HCT116 (cell line): ENCODE data around the gene KRTAP6-3. TPM values are rescaled to one million over a fixed set of nuclear protein-coding genes. Genes with fewer than 3 reads are reported as not detected.

Experiments used
- ATAC-seq: fragments of 200-7000 bp; cut with Tn5 transposase; 2 replicates; pipeline ENCODE4 v1.9.1; 2020; ENCODE audit warnings: mild to moderate bottlenecking, moderate library complexity
- BruUV-seq: library from RNA; stranded (reverse); fragments of 400-500 nt; replicated peaks from 2 replicates; lab custom pipeline; 2021; lab: Mats Ljungman, UMichigan
- CTCF ChIA-PET: fragments of 300-600 bp; sonication (Branson Sonifier 250); formaldehyde crosslinking; loops from one replicate; lab custom pipeline; 2021; ENCODE audit warnings: antibody characterized with exemption; lab: Charles Lee
- POLR2A ChIA-PET: fragments of 300-600, 350-600 bp; sonication (Branson Sonifier 250); formaldehyde crosslinking; loops from one replicate; lab custom pipeline; 2021; ENCODE audit warnings: antibody characterized with exemption; lab: Charles Lee
- RAD21 ChIA-PET, 2 experiments: fragments of 300-600 bp; sonication (Branson Sonifier 250); formaldehyde crosslinking; loops; one replicate each; lab custom pipeline; 2023; ENCODE audit warnings: low total read pairs in 2 of 2; ENCODE audit not compliant: uncharacterized antibody in 2 of 2, unreplicated experiment in 2 of 2, low non-redundant PET in 1 of 2; lab: Charles Lee
- DNase-seq: peaks from one replicate; pipeline ENCODE4 v3.0.0-alpha.2; 2010; ENCODE audit warnings: low read depth, low spot score
- H2AFZ ChIP-seq: fragments of 200-600 bp; shearing (Covaris generic), sonication (generic); 2 replicates; pipeline ENCODE4 v1.6.1; 2017; ENCODE audit warnings: low read depth, mixed run types, mixed read lengths, antibody characterized with exemption, low read length; ENCODE audit not compliant: poor library complexity, severe bottlenecking
- H3K27ac ChIP-seq: 2 replicates; pipeline ENCODE4 v1.5.1; 2012; ENCODE audit warnings: low read depth, low read length
- H3K27me3 ChIP-seq: fragments of 200-600 bp; sonication (generic); 2 replicates; pipeline ENCODE4 v1.6.1; 2016; ENCODE audit warnings: mixed run types, low read length, mixed read lengths; ENCODE audit not compliant: insufficient read depth
- H3K36me3 ChIP-seq, 2 experiments: fragments of 200-500 bp in 1 of 2; fragments of 200-600 bp in 1 of 2; sonication (Bioruptor generic) in 1 of 2; sonication (generic) in 1 of 2; 2 replicates each; pipeline versions ENCODE4 v1.5.1 to v1.6.1; 2014 to 2016; ENCODE audit warnings: low read length in 2 of 2, inconsistent platforms in 1 of 2, mixed read lengths in 1 of 2, mixed run types in 1 of 2; ENCODE audit not compliant: insufficient read depth in 2 of 2, control insufficient read depth in 1 of 2
- H3K4me1 ChIP-seq, 2 experiments: fragments of 200-600 bp in 1 of 2; sonication (generic) in 1 of 2; 2 replicates each; pipeline versions ENCODE4 v1.5.1 to v1.6.1; 2012 to 2017; ENCODE audit warnings: low read length in 2 of 2, inconsistent platforms in 1 of 2, mild to moderate bottlenecking in 1 of 2, mixed read lengths in 1 of 2, mixed run types in 1 of 2, moderate library complexity in 1 of 2; ENCODE audit not compliant: insufficient read depth in 2 of 2, control insufficient read depth in 1 of 2
- H3K4me2 ChIP-seq: fragments of 200-600 bp; sonication (generic); 2 replicates; pipeline ENCODE4 v1.6.1; 2017; ENCODE audit warnings: mixed run types, low read length, mixed read lengths
- H3K4me3 ChIP-seq, 2 experiments: fragments of 200-600 bp in 1 of 2; sonication (generic) in 1 of 2; replicated peaks in 1 of 2; 2 replicates each; pipeline ENCODE4 v1.5.1; 2011 to 2016; ENCODE audit warnings: low read length in 2 of 2, control low read depth in 1 of 2, low read depth in 1 of 2, mild to moderate bottlenecking in 1 of 2, mixed read lengths in 1 of 2, mixed run types in 1 of 2
- H3K79me2 ChIP-seq: fragments of 200-600 bp; sonication (generic); 2 replicates; pipeline ENCODE4 v1.6.1; 2017; ENCODE audit warnings: mild to moderate bottlenecking, mixed run types, low read length, moderate library complexity, mixed read lengths; ENCODE audit not compliant: insufficient read depth
- H3K9ac ChIP-seq: fragments of 200-600 bp; sonication (generic); 2 replicates; pipeline ENCODE4 v1.6.1; 2016; ENCODE audit warnings: low read length, mixed read lengths
- H3K9me2 ChIP-seq: fragments of 200-600 bp; sonication (generic), shearing (Covaris generic); 2 replicates; pipeline ENCODE4 v1.6.1; 2017; ENCODE audit warnings: mixed run types, mild to moderate bottlenecking, moderate library complexity; ENCODE audit not compliant: insufficient read depth
- H3K9me3 ChIP-seq, 2 experiments: fragments of 200-500 bp in 1 of 2; fragments of 200-600 bp in 1 of 2; sonication (Bioruptor generic) in 1 of 2; sonication (generic) in 1 of 2; 2 replicates each; pipeline ENCODE4 v1.6.1; 2014 to 2017; ENCODE audit warnings: low read length in 2 of 2, mixed read lengths in 2 of 2, inconsistent platforms in 1 of 2, low read depth in 1 of 2, mild to moderate bottlenecking in 1 of 2, mixed run types in 1 of 2, moderate library complexity in 1 of 2; ENCODE audit not compliant: control insufficient read depth in 1 of 2, insufficient read depth in 1 of 2
- H4K20me1 ChIP-seq: fragments of 200-600 bp; sonication (generic), shearing (Covaris generic); 2 replicates; pipeline ENCODE4 v1.6.1; 2017; ENCODE audit warnings: mixed run types, mild to moderate bottlenecking, moderate library complexity; ENCODE audit not compliant: insufficient read depth
- CBX3 ChIP-seq: IDR thresholded peaks from 2 replicates; pipeline ENCODE4 v1.6.1; 2012; ENCODE audit warnings: low read depth
- EGR1 ChIP-seq: IDR thresholded peaks from 2 replicates; pipeline ENCODE4 v1.6.1; 2012; ENCODE audit warnings: low read depth
- EZH2 ChIP-seq: fragments of 200-600 bp; sonication (generic); IDR thresholded peaks from 2 replicates; pipeline ENCODE4 v1.6.1; 2017; ENCODE audit warnings: antibody characterized with exemption, mixed run types
- FOSL1 ChIP-seq: IDR thresholded peaks from 2 replicates; pipeline ENCODE4 v1.6.1; 2012; ENCODE audit warnings: low read depth
- JUND ChIP-seq: IDR thresholded peaks from 2 replicates; pipeline ENCODE4 v1.6.1; 2012
- POLR2AphosphoS5 ChIP-seq: IDR thresholded peaks from 2 replicates; pipeline ENCODE4 v1.6.1; 2011; ENCODE audit warnings: mild to moderate bottlenecking, low read depth, low read length, moderate library complexity
- SIN3A ChIP-seq: IDR thresholded peaks from 2 replicates; pipeline ENCODE4 v1.6.1; 2012; ENCODE audit warnings: low read depth
- SRF ChIP-seq: IDR thresholded peaks from 2 replicates; pipeline ENCODE4 v1.6.1; 2012; ENCODE audit warnings: low read depth
- YY1 ChIP-seq: IDR thresholded peaks from 2 replicates; pipeline ENCODE4 v1.6.1; 2011; ENCODE audit warnings: low read length, low read depth, moderate library complexity, mild to moderate bottlenecking; ENCODE audit not compliant: insufficient replicate concordance; ENCODE audit errors: extremely low read depth
- ZFX ChIP-seq: fragments of 450-650 bp; IDR thresholded peaks from 2 replicates; pipeline ENCODE4 v1.6.1; 2017
- intact Hi-C: fragments of 100-400 bp; cut with micrococcal nuclease; formaldehyde crosslinking; loops from 2 replicates; pipeline ENCODE4 v1.10.0; 2022
- total RNA-seq: library from RNA; stranded (reverse); gene quantifications from one replicate; pipeline ENCODE4 v1.2.1, GENCODE V29; 2021; ENCODE audit not compliant: unreplicated experiment

The KRTAP6-3 gene
- total RNA-seq, 1 experiment from 2014 or later: not detected

DNA sequence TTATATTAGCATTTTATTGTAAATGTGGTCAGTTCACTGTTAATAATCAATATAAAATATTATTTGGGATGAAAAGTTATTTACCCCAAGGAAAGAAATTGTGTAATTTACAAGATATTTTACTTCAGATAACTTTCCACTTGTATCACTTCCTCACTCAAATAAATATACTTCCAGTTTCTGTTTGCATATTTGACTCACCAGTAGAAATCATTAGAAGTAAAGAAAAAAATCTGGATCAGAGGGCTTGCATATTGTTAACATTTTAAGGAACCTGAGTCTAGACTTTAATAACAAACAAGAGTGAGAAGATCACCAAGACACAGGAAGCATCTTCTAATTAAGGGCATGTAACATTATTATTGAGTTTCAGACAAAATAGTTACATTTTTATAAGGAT is 27.8 kb downstream of the KRTAP6-3 start:
- no TSS peak for BruUV-seq
- ChIA-PET CTCF (no interaction called here), POLR2A (no interaction called here)
- Histone ChIP-seq H3K4me2 (no peak overlapping the region), H2AFZ (no peak overlapping the region), H3K9me3 (peaks cover 14 to 19% of the 10 kb centered on the region in 2 experiments; a peak in 2 of 4 replicates), H3K27me3 (no peaks in the 10 kb centered on the region), H3K4me3 (no peak overlapping the region), H3K4me1 (no peaks in the 10 kb centered on the region), H3K9ac (no peak overlapping the region), H3K36me3 (no peaks in the 10 kb centered on the region), H3K79me2 (no peaks in the 10 kb centered on the region)
- ATAC-seq (no peak), DNase-seq (no peak)
- intact Hi-C loops: no loop called here
- no peak for TF ChIP-seq YY1
- no peak for TF ChIP-seq SIN3A
- no peak for TF ChIP-seq FOSL1
- TF ChIP-seq, all 23 proteins: peak for 0
- RAD21 ChIA-PET: no interaction called here
- Histone ChIP-seq H3K27ac (no peak overlapping the region), H3K9me2 (no peaks in the 10 kb centered on the region), H4K20me1 (no peaks in the 10 kb centered on the region)

DNA sequence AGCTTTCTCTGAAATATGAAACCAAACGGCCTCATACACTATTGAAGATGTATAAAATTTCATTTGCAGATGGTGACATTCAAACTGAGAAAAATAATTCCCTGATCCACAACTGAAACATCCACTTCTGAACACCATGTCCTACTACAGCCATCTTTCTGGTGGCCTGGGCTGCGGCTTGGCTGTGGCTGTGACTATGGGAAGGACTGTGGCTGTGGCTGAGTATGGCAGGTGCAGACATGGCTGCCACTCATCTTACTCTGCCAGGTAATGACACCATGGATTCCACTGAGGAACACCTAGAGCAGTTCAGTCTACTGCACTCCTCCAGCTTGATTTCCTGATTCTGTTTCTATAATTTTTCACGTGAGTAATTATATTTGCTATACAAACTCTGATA is 28.3 kb downstream of the KRTAP6-3 start, which contains the start of gene KRTAP20-4:
KRTAP20-4 (plus strand) TSS at position 106 of the 400 bp plus-strand sequence.
- BruUV-seq: no TSS peak
- ChIA-PET CTCF (no interaction called here), POLR2A (no interaction called here), RAD21 (no interaction called here)
- Histone ChIP-seq H3K9me2 (no peaks in the 10 kb centered on the region), H3K27me3 (no peaks in the 10 kb centered on the region), H3K9ac (no peak within 1 kb of the TSS), H3K79me2 (no peaks in the 10 kb centered on the region), H3K4me2 (no peak within 1 kb of the TSS), H4K20me1 (no peaks in the 10 kb centered on the region), H3K27ac (no peak within 1 kb of the TSS), H3K4me3 (no peak within 1 kb of the TSS), H2AFZ (no peak within 1 kb of the TSS), H3K4me1 (no peaks in the 10 kb centered on the region), H3K9me3 (peaks cover 14 to 22% of the 10 kb centered on the region in 2 experiments; a peak in 2 of 4 replicates), H3K36me3 (no peaks in the 10 kb centered on the region)
- DNase-seq: no peak
- no peak for ATAC-seq
- no peak for TF ChIP-seq ZFX
- no peak for TF ChIP-seq CBX3
- no peak for TF ChIP-seq FOSL1
- no peak for TF ChIP-seq SRF
- TF ChIP-seq EGR1: no peak
- TF ChIP-seq EZH2: no peak
- TF ChIP-seq POLR2AphosphoS5: no peak
- no peak for TF ChIP-seq JUND
- TF ChIP-seq, all 23 proteins: peak for 0
- intact Hi-C loops: no loop called here
